Activated CD8-positive, alpha-beta memory T cell treated with anti-CD3 and anti-CD28 coated beads, Interleukin-2, amount 50 U/mL, for 48 hours (primary cell): ENCODE results near the gene OTOA.
"Not testable (repeated sequence)": the region's sequence is repeated elsewhere in the genome, so short reads cannot be mapped to it uniquely, and the experiment has no call there.

Experiments used
- DNase-seq: peaks from one replicate; pipeline ENCODE4 v3.0.0-alpha.2; 2020

OTOA gene

GRCh38 chr16:21727344-21727743 is 63.6 kb downstream of the OTOA start:
- no peak for DNase-seq

- DNase-seq = not testable (repeated sequence)
These were observed 67.5 kb downstream of the OTOA start for GRCh38 chr16:21731233-21731632.

GRCh38 chr16:21740637-21741036 is 76.9 kb downstream of the OTOA start:
- not testable (repeated sequence) for DNase-seq

- DNase-seq = not testable (repeated sequence)
These were observed 92.7 kb downstream of the OTOA start for GRCh38 chr16:21756192-21757079.

- not testable (repeated sequence) for DNase-seq
These were observed 93.4 kb downstream of the OTOA start for GRCh38 chr16:21757080-21757671.

GRCh38 chr16:21768280-21768679 is 104.5 kb downstream of the OTOA start:
- not testable (repeated sequence) for DNase-seq

GRCh38 chr16:21768810-21769209 is 105.0 kb downstream of the OTOA start:
- not testable (repeated sequence) for DNase-seq

GRCh38 chr16:21769284-21769683 is 105.5 kb downstream of the OTOA start:
- not testable (repeated sequence) for DNase-seq

GRCh38 chr16:21770584-21770983 is 106.8 kb downstream of the OTOA start:
- not testable (repeated sequence) for DNase-seq

GRCh38 chr16:21772547-21773206 is 108.9 kb downstream of the OTOA start:
- DNase-seq = not testable (repeated sequence)

GRCh38 chr16:21773207-21773553 is 109.4 kb downstream of the OTOA start:
- not testable (repeated sequence) for DNase-seq

- DNase-seq = not testable (repeated sequence)
These were observed 116.8 kb downstream of the OTOA start for GRCh38 chr16:21780525-21780924.

GRCh38 chr16:21790506-21790905 is 126.7 kb downstream of the OTOA start:
- not testable (repeated sequence) for DNase-seq

GRCh38 chr16:21793310-21793709 is 129.5 kb downstream of the OTOA start:
- DNase-seq = not testable (repeated sequence)

GRCh38 chr16:21798601-21799000 is 134.8 kb downstream of the OTOA start:
- not testable (repeated sequence) for DNase-seq

- not testable (repeated sequence) for DNase-seq
These were observed 138.0 kb downstream of the OTOA start for GRCh38 chr16:21801538-21802374.

- DNase-seq = not testable (repeated sequence)
These were observed 138.6 kb downstream of the OTOA start for GRCh38 chr16:21802375-21802663.
